HG02571 (cell line): ENCODE measurements around the gene CEP44.
"Not testable (repeated sequence)": the region's sequence is repeated elsewhere in the genome, so short reads cannot be mapped to it uniquely, and the experiment has no call there.

ENCODE experiments used
- ATAC-seq: cut with Tn5 transposase; IDR thresholded peaks from one replicate; pipeline ENCODE4 v1.9.1; 2021; ENCODE audit warnings: mild to moderate bottlenecking, moderate library complexity; ENCODE audit not compliant: unreplicated experiment

The CEP44 gene

DNA sequence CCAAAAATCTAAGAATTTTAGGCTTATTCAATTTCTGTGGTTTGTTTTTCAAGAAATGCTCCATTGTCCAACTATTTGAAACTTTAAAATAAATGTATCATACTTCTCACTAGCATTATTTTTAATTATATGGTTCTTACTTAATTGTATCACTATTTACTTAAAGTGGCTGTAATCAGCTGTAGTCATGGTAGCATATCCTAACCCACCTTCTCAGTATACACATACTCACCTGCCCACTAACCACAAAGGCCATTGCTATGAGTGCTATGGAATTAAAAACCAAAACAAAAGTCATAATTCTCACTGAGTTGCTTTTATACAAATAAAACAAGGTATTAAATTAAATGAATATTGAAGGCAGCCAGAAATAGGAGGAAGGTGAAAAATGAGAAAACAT, 5.2 kb upstream of the CEP44 start:
- no peak for ATAC-seq

DNA sequence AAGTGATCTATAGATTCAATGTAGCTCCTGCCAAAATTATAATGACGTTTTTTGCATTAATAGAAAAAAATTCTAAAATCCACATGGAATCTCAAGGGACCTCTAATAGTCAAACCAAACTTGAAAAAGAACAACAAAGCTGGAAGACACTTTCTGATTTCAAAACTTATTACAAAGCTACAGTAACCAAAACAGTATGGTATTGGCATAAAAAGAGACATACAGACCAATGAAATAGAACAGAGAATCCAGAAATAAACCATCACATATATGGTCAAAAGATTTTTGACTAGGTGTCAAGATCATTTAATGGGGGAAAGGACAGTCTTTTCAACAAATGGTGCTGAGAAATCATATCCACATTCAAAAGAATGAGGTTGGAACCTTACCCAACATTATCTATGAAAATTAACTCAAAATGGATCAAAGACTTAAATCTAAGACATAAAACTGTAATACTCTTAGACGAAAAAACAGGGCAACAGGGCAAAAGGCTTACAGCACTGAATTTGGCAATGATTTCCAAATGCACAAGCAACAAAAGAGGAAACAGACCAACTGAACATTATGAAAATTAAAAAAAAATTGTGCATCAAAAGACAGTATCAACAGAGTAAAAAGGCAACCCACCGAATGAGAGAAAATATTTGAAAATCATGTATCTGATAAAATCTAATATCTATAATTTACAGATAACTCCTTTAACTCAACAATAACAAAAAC, 4.1 kb upstream of the CEP44 start:
- ATAC-seq = no peak

DNA sequence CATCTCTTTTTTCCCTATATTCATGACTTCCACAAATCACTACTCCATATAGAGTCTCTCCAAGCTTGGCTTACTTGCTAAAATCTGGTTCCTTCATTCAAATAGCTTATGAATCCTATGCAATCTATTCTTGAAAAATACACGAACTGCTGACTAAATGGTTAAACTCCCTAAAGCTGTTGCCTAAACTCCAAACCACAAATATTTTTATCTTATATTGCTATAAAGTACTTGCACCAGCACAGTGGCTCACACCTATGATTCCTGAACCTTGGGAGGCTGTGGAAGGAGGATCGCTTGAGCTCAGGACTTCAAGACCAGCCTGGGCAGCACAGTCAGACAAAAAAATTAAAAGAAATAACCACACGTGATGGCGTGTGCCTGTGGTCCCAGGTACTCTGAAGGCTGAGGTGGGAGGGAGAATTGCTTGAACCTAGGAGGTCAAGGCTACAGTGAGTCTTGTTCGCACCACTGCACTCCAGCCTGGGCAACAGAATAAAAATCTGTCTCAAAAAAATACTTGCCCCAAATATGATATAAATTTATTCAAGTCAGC, 2.5 kb upstream of the CEP44 start:
- no peak for ATAC-seq

DNA sequence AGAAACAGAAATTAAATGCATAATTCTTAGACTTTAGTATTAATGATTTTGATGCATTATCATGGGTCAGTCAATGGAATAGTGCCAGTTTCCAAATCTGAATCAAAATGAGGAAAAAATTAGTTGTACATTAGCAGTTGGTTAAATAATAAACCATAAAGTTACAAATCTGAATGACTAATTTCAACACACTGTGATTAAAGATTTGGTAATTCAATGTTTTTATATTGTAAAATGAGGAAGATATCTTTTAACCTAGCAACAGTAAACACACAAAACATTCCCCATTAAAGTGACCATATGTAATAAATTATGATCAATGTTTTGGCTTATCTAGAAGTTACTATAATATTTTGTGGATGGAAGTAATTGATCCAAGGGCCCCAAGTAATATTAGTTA, 1.8 kb upstream of the CEP44 start:
- ATAC-seq = no peak

DNA sequence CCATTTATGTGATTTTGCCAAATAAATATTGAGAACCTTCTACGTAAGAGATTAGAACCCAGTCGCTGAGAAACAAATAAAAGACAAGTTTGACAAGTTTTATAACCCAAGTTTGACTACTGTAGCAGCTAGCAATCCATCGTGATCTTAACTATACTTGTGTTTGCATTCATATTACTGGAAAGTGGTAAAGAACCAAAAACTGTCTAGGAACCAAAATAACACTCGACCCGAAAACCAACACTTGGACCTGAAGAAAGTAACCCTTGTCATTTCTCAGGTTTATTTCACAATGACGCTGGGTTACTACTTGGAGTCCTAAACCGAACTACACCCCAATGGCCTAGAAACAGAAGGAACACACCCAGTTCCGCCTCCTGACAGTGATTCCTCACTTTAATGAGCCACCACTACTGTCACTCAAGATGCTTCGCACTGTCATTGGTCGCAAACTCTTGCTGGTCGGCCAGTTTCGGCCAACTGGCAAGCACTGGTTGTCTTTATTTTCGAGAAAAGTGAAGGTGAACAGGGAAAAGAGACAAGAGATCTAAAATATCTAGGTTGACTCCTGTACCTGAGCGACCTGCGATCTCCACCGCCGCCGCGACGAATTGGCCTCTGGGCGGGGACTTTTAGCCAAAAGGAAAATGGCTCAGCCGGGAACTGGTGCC, 740 bp upstream of the CEP44 start:
- peak; percentile 99 for ATAC-seq

DNA sequence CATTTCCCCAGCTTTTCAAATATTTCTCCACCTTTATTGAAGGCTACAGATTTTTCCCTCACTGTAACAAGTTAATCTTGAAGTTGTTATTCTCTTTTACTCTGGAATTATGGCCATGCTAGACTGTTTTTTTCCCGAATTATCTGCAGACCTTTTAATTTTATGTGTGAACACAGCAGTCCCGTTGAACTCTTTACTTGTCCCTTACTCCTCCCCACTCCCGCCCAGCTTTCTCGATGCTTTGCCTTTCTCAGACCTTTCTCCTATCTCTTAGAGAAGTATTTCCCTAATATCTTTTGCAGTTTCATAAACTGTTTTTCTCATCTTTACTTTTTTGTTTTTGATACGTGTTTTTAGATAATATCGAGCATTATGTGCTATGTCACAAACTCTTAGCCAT, 776 bp downstream of the CEP44 start:
- no peak for ATAC-seq

DNA sequence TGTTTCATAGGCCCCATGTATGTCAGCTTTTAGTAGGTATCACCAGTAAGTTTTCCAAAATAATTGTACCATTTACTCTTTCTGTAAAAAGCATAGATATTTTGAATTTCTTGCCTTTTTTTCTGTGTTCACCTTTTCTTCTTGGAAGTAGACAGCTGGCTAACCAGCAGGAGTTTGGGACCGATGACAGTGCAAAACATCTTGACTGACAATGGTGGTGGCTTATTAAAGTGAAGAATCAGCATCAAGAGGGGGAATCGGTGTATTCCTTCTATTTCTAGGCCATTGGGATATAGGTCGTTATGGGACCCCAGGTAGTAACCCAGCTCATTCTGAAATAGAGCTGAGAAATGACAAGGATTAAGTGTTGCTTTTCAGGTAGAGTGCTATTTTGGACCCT, 3.2 kb downstream of the CEP44 start:
- ATAC-seq = no peak

DNA sequence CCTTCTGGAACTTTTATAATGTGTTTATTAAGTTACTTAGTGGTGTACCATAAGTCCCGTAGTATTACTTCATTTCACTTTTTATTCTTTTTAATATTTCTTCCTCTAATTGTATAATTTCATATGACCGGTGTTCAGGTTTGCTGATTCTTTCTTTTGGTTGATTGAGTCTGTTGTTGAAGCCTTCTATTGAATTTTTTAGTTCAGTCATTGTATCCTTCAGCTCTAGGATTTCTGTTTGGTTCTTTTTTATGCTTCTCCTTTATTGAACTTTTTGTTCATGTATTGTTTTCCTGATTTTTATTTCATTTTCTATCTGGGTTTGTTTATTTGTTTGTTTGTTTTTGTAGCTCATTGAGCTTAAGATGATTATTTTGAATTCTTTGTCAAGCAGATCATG, 8.8 kb downstream of the CEP44 start:
- no peak for ATAC-seq

DNA sequence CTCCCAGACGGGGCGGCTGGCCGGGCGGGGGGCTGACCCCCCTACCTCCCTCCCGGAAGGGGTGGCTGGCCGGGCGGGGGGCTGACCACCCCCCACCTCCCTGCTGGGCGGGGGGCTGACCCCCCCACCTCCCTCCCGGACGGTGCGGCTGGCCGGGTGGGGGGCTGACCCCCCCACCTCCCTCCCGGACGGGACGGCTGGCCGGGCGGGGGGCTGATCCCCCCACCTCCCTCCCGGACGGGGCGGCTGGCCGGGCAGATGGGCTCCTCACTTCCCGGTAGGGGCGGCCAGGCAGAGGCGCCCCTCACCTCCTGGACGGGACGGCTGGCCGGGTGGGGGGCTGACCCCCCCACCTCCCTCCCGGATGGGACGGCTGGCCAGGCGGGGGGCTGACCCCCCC, 10.9 kb downstream of the CEP44 start:
- ATAC-seq = not testable (repeated sequence)

DNA sequence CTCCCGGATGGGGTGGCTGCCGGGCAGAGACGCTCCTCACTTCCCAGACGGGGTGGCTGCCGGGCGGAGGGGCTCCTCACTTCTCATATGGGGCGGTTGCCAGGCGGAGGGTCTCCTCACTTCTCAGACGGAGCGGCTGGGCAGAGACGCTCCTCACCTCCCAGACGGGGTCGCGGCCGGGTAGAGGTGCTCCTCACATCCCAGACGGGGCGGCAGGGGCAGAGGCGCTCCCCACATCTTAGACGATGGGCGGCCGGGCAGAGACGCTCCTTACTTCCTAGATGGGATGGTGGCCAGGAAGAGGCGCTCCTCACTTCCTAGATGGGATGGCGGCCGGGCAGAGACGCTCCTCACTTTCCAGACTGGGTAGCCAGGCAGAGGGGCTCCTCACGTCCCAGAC, 11.4 kb downstream of the CEP44 start:
- not testable (repeated sequence) for ATAC-seq

DNA sequence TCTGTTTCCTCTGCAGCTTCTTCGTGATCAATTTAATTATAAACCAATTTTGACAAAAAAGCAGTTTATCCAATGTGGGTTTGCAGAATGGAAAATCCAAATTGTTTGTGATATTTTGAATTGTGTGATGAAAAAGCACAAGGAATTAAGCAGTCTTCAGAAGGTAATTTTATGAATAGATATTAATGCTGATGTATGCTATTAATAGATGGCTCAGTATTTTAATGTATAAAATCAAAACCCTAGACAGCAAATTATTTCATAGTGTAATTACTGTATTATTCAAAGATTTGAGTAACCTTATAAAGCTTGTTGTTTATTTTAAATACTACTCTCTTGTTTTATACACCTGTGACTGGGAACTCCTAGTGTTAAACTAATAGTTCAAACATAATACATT, 20.0 kb downstream of the CEP44 start:
- no peak for ATAC-seq

DNA sequence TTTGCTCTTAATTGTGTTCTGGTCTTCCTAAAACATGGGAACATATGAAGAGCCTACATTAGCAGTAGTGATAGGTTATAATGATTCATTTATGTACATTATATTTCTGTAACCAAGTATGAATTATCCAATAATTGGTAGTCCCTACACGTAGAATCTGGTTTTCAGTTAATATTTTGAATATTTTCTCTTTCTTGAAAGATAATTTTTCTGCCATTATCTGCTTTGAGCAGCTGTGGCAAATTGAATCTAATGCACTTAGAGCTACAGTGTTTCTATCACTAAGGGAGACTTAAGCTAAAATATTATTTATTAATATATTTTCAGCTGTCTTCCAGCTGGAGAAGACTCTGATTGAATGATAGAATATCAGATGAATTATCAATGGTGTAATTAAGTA, 21.0 kb downstream of the CEP44 start:
- no peak for ATAC-seq

DNA sequence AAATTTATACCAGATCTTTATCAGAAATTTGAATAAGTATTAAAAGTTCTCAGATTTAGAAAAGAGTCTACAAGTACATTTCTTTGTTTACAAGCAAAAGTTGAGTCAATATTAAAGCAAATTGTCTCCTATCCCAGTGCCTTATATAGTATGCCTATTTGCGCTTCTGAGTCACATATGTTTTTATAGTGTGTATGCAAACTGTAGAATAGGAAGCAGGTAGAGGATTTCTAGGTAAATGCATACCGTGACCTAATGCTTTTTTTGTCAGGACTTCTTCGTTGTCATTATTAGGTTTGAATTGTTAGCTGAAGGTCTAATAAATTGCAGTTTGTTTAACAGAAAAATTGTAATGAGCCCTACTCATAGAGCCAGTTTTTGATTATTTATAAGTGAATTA, 22.2 kb downstream of the CEP44 start:
- no peak for ATAC-seq

DNA sequence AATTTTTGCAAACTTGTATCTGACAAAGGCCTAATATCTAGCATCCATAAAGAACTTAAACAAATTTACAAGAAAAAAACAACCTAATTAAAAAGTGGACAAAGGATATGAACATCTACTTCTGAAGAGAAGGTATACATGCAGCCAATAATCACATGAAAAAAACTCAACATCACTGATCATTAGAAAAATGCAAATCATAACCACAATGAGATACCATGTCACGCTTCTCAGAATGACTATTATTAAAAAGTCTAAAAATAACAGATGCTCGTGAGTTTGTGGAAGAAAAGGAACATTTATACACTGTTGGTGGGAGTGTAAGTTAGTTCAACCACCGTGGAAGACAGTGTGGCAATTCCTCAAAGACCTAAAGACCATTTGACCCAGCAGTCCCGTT, 24.0 kb downstream of the CEP44 start:
- no peak for ATAC-seq

DNA sequence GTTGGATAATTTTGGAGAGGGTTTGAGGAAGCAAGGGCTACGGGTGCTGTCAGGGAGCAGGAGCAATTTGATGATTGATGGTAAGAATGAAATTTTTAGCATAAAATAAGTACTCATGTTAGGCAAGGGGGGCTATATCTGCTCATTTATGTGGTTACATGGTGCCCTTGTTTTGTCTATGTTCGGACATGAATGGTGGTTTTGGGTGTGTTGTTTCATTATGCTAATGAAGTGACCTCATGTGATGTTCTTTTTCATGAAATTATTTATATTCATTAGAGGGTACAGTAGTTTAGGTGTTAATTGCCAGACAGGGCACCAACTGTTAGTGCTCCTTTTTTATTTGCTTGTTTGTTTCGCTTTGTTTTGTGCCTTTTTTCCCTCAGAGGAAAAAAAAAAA, 29.3 kb downstream of the CEP44 start:
- no peak for ATAC-seq

DNA sequence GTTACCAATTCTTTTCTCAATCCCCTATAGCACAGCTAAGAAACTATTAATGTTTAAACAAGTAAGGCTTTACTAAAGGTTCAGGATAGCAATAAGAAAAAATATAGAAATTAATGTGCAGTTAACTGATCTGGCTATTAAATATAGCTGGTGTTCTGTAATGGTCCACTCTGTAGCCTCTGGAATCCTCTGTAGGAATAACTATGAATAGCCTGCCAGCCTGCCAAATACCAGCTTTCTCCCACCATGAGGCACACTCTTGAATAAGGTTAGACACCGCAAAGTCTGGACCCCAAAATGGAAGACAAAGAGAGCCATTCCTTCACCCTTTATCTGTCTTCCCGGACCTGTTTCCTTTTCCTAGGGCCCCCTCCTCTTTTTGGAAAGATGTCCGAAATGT, 30.6 kb downstream of the CEP44 start:
- ATAC-seq = no peak

DNA sequence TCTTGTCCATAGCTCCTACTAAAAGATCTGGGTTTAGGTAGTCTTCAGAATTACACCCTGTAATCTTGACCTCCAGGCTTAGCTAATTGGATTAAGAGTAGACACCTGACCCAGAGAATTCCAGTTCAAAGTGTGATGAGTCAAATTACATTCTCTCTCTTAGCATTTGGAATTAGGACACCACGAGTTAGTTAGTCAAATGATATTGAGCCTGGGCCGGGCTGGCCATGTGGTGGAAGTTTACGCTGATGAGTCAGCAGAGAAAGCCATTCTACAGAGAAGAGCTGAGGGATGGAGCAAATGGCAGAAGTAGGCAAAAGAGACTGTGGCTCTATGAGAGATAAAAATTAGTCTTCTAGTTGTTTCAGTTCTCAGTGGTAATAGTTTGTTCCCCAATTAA, 31.1 kb downstream of the CEP44 start:
- ATAC-seq = no peak

DNA sequence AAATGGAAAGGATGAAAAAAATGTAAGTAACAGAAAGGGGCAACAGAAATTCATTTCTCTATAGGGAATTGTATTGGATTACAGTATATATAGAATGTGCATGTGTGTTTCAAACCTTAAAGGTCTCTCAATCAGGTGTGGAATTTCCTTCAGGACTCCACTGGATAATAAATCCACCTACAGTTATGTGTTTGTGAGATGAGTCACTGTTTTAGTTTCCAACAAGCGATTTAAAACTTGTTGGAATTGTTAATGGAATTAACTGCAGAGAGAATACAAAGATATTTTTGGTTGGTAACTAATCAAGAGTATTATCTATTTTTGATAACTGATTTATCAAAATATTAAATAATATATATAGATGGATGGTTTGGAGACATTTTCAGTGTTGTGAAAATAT, 32.8 kb downstream of the CEP44 start:
- ATAC-seq = no peak

DNA sequence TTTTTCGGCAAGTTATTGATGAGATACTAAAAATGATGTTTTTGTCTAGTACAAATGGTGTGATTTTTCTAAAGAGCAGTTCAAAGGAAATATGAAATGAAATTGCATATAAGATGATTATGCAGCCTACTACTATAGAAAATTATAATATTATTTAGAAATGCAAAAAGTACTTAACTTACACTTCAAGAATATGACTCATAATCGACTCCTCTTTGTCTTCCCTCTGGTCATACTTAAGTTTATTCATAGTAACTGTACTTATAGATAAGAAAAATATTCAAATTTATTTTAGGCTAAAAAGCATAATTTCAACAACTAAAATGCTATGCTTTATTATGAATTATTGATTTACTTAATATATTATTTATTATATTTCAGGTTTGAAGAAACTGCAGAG, 33.2 kb downstream of the CEP44 start:
- no peak for ATAC-seq

DNA sequence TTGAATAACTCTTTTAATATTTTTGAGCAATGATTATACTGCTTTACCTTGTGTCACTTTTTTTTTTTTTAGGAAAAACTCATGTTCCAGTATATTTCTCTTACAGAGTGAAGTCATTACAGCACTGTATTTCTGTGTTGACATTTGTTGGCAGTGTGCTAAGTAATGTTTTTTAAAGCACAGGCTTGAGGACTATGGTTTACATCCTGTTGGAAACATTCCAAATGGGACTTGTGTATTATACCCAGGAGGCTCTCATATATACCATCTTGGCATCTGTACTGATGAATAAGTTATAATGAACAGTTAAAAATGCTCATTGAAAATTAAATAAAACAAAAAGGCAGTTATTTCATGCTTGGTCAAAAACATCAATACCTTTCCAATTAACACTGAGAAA, 33.8 kb downstream of the CEP44 start:
- no peak for ATAC-seq

DNA sequence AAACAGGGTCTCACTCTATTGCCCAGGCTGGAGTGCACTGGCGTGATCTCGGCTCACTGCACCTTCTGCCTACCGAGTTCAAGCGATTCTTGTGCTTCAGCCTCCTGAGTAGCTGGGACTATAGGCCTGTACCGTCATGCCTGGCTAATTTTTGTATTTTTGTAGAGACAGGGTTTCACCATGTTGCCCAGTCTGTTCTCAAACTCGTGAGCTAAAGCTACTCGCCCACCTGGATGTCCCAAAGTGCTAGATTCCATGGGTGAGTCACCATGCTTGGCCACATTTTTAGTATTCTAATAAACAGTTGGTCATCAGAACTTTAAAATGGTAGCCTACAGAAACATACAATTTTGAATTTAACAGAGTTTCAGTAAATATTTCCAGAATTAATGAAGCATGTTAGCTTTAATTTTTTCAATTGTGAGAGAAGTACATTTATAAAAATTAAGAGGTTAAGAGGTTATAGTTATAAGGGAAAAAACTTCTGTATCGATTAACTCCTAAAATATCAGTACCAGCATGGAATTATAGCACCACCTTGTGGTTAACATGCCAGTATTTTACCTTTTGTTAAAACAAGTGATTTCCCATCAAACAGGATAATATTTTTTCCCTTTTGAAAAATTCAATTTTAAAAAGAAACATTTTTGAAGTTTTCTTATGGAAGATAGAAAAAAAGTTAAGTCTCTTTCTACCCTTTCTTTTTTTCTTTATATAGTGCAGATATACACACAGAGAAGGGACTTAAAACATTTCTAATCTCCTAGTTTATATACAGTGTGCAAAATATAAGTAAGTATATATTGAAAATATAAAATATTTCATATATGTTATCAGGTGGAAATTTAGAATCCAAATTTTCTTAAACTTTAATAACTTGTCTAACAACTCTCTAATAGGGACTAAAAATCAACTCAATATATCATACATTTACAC, 35.4 kb downstream of the CEP44 start:
- ATAC-seq = no peak
